ENCODE data around the gene MACROD1.

DNA sequence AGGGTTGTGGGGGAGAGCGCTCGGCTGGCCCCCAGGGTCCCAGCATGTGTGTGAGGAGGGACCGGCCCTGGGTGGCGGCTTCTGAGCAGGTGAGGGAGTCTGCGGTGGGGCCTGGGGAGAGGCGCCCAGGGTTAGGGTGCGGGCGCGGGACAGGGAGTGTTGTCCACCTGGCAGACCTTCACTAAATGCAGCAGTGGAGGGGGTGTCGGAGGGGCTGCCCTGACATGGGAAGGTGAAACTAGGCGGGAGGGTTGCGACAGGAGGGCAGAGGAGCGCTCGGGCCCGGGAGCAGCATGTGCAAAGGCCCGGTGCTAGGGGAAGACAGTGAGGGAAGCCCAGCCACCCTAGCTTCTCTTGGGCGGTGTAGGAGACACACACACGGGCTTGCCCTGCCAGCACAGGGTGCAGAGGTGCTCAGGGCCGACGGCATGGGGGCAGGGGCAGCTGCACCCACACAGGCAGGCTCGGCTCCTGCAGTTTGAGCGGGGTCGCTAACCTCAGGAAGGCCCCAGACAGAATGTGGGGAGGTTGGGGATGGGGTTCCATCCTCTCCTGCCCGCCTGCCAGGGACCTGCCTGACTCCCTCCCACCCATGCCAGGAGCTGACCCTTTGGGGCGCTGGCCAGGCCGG is 157.5 kb downstream of the MACROD1 start:
- TF ChIP-seq, protein P1, sequence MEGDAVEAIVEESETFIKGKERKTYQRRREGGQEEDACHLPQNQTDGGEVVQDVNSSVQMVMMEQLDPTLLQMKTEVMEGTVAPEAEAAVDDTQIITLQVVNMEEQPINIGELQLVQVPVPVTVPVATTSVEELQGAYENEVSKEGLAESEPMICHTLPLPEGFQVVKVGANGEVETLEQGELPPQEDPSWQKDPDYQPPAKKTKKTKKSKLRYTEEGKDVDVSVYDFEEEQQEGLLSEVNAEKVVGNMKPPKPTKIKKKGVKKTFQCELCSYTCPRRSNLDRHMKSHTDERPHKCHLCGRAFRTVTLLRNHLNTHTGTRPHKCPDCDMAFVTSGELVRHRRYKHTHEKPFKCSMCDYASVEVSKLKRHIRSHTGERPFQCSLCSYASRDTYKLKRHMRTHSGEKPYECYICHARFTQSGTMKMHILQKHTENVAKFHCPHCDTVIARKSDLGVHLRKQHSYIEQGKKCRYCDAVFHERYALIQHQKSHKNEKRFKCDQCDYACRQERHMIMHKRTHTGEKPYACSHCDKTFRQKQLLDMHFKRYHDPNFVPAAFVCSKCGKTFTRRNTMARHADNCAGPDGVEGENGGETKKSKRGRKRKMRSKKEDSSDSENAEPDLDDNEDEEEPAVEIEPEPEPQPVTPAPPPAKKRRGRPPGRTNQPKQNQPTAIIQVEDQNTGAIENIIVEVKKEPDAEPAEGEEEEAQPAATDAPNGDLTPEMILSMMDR (optimal IDR thresholded peaks at IDR 0.05 in 1 of 3, IDR thresholded peaks at IDR 0.05 in 1 of 3, conservative IDR thresholded peaks at IDR 0.05 in 1 of 3; ENCODE audit: extremely low read depth in 1 of 3, insufficient read depth in 2 of 3, low read length in 3 of 3): no peak
- TF ChIP-seq EZH2 (IDR thresholded peaks at IDR 0.05; ENCODE audit: low read length): no peak

All from keratinocyte (primary cell).